Activated CD4-positive, alpha-beta memory T cell treated with anti-CD3 and anti-CD28 coated beads, Interleukin-2, amount 10 ng/mL, durations not matched to agents 7 days and 5 days (primary cell): ENCODE data around the gene EIF4G3. TPM values are rescaled to one million over a fixed set of nuclear protein-coding genes. Genes with fewer than 3 reads are reported as not detected.
A peak's percentile ranks its signal among the peaks of the same experiment; 100 is the strongest.

Experiments used
- CTCF ChIA-PET: fragments of 350-600 bp; sonication (Branson Sonifier 250); formaldehyde crosslinking; loops from one replicate; lab custom pipeline; 2021; ENCODE audit warnings: antibody characterized with exemption, inconsistent platforms; lab: Charles Lee
- POLR2A ChIA-PET: fragments of 350-600 bp; sonication (Branson Sonifier 250); formaldehyde crosslinking; loops from one replicate; lab custom pipeline; 2021; ENCODE audit warnings: antibody characterized with exemption; lab: Charles Lee
- DNase-seq: peaks from one replicate; pipeline ENCODE4 v3.0.0-alpha.2; 2020
- H3K27ac Mint-ChIP-seq: one replicate; pipeline ENCODE4 v1.8.0; 2021; ENCODE audit warnings: mild to moderate bottlenecking, mixed read lengths
- H3K27me3 Mint-ChIP-seq: one replicate; pipeline ENCODE4 v1.8.0; 2021; ENCODE audit warnings: mixed read lengths
- H3K36me3 Mint-ChIP-seq: one replicate; pipeline ENCODE4 v1.8.0; 2021; ENCODE audit warnings: low read depth, mixed read lengths
- H3K4me1 Mint-ChIP-seq: one replicate; pipeline ENCODE4 v1.8.0; 2021; ENCODE audit warnings: mixed read lengths
- H3K4me3 Mint-ChIP-seq: one replicate; pipeline ENCODE4 v1.8.0; 2021; ENCODE audit warnings: mild to moderate bottlenecking, mixed read lengths
- H3K9me3 Mint-ChIP-seq: one replicate; pipeline ENCODE4 v1.8.0; 2021; ENCODE audit warnings: mixed read lengths
- total RNA-seq, 2 experiments: library from RNA; stranded (reverse); gene quantifications; one replicate each; pipeline ENCODE4 v1.2.3, GENCODE V29; 2021

EIF4G3 gene
- total RNA-seq, 2 experiments from 2014 or later = 48.1 to 49.2 TPM

DNA sequence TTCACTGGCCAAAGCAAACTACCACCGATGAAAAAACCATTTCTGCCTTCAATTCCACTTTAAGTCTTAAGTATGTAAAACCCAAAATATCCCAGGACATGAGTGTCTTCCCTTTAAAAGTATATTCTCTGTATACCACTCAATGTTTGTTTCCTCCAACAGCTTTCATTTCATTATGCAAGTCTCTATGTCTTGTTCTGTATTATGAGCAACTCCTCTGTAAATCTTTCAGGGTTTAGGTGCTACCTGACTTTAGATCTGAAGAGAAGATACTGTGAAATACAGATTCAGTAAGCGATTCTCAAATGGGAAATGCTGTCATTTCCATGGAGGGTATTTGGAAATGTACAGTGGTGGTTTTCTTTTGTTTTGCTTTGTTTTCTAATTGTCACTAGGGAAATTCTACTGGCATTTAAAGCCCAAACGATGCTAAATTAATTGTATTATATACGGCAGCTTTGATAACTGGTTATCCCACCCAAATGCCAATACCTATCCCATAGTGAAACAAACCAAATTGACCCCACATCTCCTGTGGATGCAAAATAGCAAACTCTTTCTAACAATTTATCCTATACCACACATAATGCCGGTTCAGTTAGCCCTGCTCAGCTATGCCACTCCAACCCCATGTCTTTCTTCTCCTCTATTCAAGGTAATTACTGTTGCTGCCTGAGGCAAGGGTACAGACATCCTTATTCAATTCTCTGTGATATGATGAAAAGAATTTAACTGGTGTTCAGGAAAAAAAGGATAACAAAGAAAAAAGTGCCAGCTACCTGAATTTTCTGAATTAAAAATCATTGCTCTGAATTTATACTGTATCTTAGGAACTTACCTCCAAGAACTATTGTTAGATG, 182.8 kb downstream of the EIF4G3 start:
- CTCF ChIA-PET = interaction anchor here (0.6 to 1.1 kb wide), 3 partner anchors 8 to 297 kb away, joined by 3 to 4 read pairs (median 3); no protein-coding TSS in a partner anchor
- DNase-seq = no peak
- H3K27me3 Mint-ChIP-seq = no peaks in the 10 kb centered on the region
- no peaks in the 10 kb centered on the region for H3K9me3 Mint-ChIP-seq
- H3K4me3 Mint-ChIP-seq = no peak overlapping the region
- H3K27ac Mint-ChIP-seq = peak overlapping the region; percentile 16
- POLR2A ChIA-PET = no interaction called here
- H3K36me3 Mint-ChIP-seq = peaks cover 11% of the 10 kb centered on the region
- peaks cover 38% of the 10 kb centered on the region for H3K4me1 Mint-ChIP-seq

DNA sequence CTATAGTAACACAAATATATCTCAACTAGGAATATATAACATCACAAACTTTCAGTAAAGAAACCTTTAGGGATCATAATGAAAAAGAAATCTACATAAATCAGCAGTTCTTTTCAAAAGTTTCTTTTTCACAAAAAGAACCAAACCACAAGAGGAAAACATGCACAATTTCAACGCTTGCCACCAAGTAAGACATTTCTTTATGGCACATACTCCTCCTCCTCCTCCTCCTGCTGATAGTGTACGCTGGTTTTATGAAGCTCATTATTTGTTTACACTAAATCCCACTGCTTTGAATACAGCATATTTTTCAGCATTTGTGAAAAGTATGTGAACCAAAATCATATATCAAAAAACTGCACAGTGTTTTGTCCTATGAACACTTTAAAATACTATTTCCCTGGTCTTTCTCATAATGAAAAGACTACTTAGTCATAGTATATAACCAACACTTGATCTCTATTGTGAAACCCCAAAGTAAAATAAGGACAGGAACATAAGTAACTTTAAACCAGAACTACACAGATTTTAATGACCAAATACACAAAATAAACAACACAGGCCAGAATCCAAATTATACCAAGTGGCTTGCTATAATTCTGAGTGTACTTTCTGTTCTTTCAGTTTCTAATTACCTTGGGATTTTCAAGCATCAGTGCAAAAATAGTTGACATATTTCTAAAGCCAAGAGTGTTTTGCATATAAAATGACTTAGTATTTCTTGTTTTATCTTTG, 184.2 kb downstream of the EIF4G3 start:
- H3K36me3 Mint-ChIP-seq = peaks cover 8% of the 10 kb centered on the region
- no peaks in the 10 kb centered on the region for H3K9me3 Mint-ChIP-seq
- H3K27me3 Mint-ChIP-seq = no peaks in the 10 kb centered on the region
- ChIA-PET POLR2A (interaction anchor here (0.9 kb wide), 1 partner anchor 30 kb away, joined by 3 read pairs; no protein-coding TSS in a partner anchor), CTCF (interaction anchor here (0.7 to 1.5 kb wide), 3 partner anchors 12 to 296 kb away, joined by 3 to 5 read pairs (median 3); no protein-coding TSS in a partner anchor)
- H3K4me3 Mint-ChIP-seq = peak overlapping the region; percentile 48
- H3K4me1 Mint-ChIP-seq = peaks cover 38% of the 10 kb centered on the region
- no peak for DNase-seq
- H3K27ac Mint-ChIP-seq = peak overlapping the region; percentile 82

DNA sequence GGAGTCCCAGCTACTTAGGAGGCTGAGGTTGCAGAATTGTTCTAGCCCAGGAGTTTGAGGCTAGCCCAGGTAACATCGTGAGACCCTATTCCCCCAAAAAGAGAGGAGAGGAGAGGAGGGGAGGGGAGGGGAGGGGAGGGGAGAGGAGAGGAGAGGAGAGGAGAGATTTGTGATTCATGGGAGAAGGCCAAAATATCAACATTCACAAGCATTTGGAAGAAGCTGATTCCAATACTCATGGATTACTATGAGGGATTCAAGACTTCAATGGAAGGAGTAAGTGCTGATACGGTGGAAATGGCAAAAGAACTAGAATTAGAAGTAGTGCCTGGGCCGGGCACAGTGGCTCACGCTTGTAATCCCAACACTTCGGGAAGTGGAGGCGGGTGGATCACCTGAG, 187.8 kb downstream of the EIF4G3 start:
- Mint-ChIP-seq H3K4me3 (no peak overlapping the region), H3K9me3 (no peaks in the 10 kb centered on the region), H3K36me3 (peaks cover 11% of the 10 kb centered on the region), H3K4me1 (peaks cover 28% of the 10 kb centered on the region), H3K27me3 (no peaks in the 10 kb centered on the region), H3K27ac (no peak overlapping the region)
- CTCF ChIA-PET = interaction anchor here (2.0 kb wide), 1 partner anchor 206 kb away, joined by 10 read pairs; no protein-coding TSS in a partner anchor
- POLR2A ChIA-PET = interaction anchor here (1.3 kb wide), 1 partner anchor 34 kb away, joined by 4 read pairs; no protein-coding TSS in a partner anchor
- no peak for DNase-seq

DNA sequence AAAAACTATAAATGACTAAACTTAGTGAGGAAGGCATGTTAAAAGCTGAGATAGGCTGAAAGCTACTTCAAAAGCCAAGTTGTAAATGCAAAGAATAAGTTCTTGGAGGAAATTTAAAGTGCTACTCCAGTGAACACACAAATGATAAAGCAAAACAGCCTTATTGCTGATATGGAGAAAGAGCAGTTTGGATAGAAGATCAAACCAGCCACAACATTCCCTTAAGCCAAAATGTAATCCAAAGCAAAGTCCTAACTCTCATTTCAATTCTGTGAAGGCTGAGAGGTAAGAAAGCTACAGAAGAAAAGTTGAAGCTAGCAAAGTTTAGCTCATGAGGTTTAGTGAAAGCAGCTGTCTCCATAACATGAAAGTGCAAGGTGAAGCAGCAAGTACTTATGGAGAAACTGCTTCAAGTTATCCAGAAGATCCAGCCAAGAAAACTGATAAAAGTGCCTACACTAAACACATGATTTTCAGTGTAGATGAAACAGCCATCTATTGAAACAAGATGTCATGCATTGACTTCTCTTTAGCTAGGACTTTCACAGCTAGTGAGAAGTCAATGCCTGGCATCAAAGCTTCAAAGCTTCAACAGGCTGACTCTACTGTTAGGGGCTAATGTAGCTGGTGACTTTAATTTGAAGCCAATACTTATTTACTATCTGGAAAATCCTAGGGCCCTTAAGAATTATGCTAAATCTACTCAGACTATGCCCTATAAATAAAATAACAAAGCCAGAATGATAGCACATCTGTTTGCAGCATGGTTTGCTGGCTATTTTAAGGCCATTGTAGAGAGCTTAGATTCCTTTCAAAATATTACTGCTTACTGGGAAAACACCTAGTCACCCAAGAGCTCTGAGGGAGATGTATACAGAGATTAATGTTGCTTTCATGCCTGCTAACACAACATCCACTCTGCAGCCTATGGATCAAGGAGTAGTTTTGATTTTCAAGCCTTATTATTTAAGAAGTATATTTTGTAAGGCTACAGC, 188.6 kb downstream of the EIF4G3 start:
- CTCF ChIA-PET = interaction anchor here (0.6 to 2.0 kb wide), 2 partner anchors 207 to 310 kb away, joined by 3 to 10 read pairs; no protein-coding TSS in a partner anchor
- Mint-ChIP-seq H3K27ac (no peak overlapping the region), H3K9me3 (no peaks in the 10 kb centered on the region), H3K36me3 (peaks cover 7% of the 10 kb centered on the region), H3K4me1 (peaks cover 22% of the 10 kb centered on the region), H3K4me3 (no peak overlapping the region), H3K27me3 (no peaks in the 10 kb centered on the region)
- no peak for DNase-seq
- POLR2A ChIA-PET = interaction anchor here (1.3 kb wide), 1 partner anchor 35 kb away, joined by 4 read pairs; no protein-coding TSS in a partner anchor

DNA sequence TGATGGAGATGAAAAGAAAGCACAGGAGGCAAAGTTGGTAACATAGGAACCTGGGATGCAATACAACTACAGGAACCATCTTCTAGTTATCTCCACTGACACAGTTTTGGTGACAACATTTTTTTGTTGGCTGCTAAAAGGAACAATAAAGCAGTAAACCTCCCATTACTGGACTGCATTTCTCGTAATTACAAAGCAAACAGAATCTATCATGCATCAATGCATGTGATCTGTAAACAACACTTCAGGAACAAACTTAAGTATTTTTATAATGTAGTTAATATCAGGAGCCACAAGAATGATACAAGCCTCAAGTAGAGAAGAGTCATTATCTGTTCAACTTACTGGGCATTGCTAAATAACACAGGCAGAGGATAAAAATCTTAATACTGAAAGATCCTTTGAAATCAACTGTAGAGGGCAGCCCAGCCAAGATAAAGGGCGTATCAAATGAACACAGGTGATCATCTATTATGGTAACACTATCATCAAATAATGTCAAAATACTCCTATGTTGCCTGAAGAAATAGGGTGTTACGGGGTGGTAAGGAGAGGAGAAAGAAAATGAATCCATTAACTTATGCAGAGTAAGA, 193.3 kb downstream of the EIF4G3 start:
- peaks cover 4% of the 10 kb centered on the region for H3K36me3 Mint-ChIP-seq
- ChIA-PET POLR2A (no interaction called here), CTCF (interaction anchor here (2.8 kb wide), 1 partner anchor 211 kb away, joined by 10 read pairs; no protein-coding TSS in a partner anchor)
- H3K4me3 Mint-ChIP-seq = no peak overlapping the region
- no peaks in the 10 kb centered on the region for H3K9me3 Mint-ChIP-seq
- H3K27me3 Mint-ChIP-seq = no peaks in the 10 kb centered on the region
- peaks cover 1% of the 10 kb centered on the region for H3K4me1 Mint-ChIP-seq
- DNase-seq = no peak
- H3K27ac Mint-ChIP-seq = no peak overlapping the region

DNA sequence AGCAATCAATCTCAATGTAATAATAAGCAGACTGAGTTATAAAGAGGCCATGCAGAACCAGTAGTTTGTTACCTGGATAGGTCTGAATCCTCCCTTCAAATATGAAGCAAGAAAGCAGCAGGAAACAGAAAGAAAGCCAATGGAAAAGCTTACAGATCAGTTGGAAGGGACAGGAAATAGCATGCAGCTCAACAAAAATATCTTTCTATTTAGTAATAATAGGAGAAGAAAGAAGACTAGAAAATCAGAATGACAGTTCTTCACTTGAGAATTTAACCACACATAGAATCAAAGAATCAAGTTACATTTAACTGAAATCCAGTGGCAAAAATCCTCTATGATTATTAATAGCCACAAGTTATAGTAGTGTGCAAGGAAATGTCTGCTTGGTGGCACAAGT, 194.4 kb downstream of the EIF4G3 start:
- DNase-seq = no peak
- H3K4me3 Mint-ChIP-seq = no peak overlapping the region
- no peaks in the 10 kb centered on the region for H3K4me1 Mint-ChIP-seq
- no peaks in the 10 kb centered on the region for H3K27me3 Mint-ChIP-seq
- H3K27ac Mint-ChIP-seq = no peak overlapping the region
- H3K36me3 Mint-ChIP-seq = peaks cover 4% of the 10 kb centered on the region
- ChIA-PET CTCF (interaction anchor here (0.5 to 2.8 kb wide), 2 partner anchors 212 to 219 kb away, joined by 3 to 10 read pairs; no protein-coding TSS in a partner anchor), POLR2A (no interaction called here)
- no peaks in the 10 kb centered on the region for H3K9me3 Mint-ChIP-seq

DNA sequence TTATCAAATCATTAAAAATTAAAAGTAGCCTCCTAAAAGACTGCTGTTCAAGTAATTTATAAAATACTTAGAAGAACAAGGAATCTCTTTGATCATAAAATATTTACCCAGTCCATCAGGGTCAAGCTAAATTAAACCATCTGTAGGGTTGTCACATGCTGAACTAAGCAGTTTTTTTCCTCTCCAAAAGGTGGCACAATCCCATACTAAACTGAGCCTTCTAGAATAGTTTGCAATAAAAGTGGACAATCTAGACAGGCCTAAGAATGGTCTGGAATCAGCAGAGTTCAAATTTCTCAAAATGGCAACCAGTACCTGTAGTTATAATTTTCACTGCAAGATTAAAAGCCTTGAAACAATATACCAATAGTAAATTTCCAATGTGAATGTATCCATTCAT, 194.8 kb downstream of the EIF4G3 start:
- H3K36me3 Mint-ChIP-seq = peaks cover 4% of the 10 kb centered on the region
- H3K27me3 Mint-ChIP-seq = no peaks in the 10 kb centered on the region
- H3K4me3 Mint-ChIP-seq = no peak overlapping the region
- ChIA-PET POLR2A (no interaction called here), CTCF (interaction anchor here (0.8 to 2.8 kb wide), 2 partner anchors 195 to 213 kb away, joined by 3 to 10 read pairs; partner anchors contain the start of gene HP1BP3)
- no peak overlapping the region for H3K27ac Mint-ChIP-seq
- H3K9me3 Mint-ChIP-seq = no peaks in the 10 kb centered on the region
- no peak for DNase-seq
- H3K4me1 Mint-ChIP-seq = no peaks in the 10 kb centered on the region

DNA sequence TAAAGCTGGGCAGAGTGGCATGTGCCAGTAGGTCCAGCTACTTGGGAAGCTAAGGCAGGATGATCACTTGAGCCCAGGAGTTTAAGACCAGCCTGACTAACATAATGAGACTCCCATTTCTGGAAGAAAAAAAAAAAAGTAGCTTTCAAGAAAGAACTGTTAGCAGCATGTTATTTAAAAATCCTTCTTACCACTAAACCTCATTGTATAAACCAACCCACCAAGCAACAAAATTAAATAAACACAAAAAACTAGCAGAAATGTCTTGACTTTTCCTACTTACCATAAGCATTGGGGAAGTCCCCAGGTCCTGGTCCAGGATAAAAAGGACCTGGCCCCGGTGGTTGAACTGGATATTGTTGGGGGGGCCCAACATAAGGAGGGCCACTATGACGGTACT, 196.6 kb downstream of the EIF4G3 start:
- ChIA-PET CTCF (interaction anchor here (1.0 kb wide), 2 partner anchors 12 to 136 kb away, joined by 3 read pairs; no protein-coding TSS in a partner anchor), POLR2A (interaction anchor here (0.6 to 1.2 kb wide), 2 partner anchors 17 to 193 kb away, joined by 4 read pairs; partner anchors contain the start of gene HP1BP3)
- Mint-ChIP-seq H3K27ac (no peak overlapping the region), H3K4me1 (no peaks in the 10 kb centered on the region), H3K9me3 (no peaks in the 10 kb centered on the region), H3K36me3 (no peaks in the 10 kb centered on the region), H3K4me3 (no peak overlapping the region), H3K27me3 (no peaks in the 10 kb centered on the region)
- no peak for DNase-seq

DNA sequence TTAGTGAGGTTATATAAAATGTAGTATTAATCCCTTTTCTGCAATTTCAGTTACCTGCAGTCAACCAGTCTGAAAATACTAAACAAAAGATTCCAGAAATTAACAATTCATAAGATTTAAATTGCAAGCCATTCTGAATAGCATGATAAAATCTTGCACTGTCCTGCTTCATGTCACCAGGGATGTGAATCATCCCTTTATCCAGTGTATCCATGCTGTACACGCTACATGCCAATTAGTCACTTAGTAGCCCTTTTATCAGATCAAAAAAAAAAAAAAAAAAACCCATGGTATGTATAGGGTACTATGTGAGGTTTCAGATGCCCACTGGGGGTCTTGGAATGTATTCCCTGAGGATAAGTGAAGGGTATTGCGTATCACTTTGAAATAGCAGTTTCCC, 198.3 kb downstream of the EIF4G3 start:
- POLR2A ChIA-PET = no interaction called here

DNA sequence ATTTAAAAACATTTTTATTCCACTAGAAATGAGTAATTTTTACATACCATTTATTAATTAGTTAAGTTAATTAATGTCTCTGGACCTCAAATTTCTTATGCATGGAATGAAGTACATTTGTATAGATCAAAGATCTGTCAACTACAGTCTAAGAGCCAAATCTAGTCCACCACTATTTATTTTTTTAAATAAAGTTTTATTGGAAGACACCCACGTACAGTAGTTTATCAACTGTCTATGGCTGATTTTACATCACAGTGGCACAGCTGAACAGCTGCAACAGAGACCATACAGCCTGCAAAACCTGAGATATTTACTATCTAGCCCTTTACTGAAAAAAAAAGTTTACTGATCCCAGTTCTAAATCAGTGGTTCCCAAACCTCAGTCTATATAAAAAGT, 201.0 kb downstream of the EIF4G3 start:
- Mint-ChIP-seq H3K9me3 (no peaks in the 10 kb centered on the region), H3K36me3 (peaks cover 22% of the 10 kb centered on the region), H3K4me1 (no peaks in the 10 kb centered on the region), H3K27ac (no peak overlapping the region), H3K4me3 (no peak overlapping the region), H3K27me3 (no peaks in the 10 kb centered on the region)
- POLR2A ChIA-PET = no interaction called here
- DNase-seq = no peak
- CTCF ChIA-PET = no interaction called here

More for the DNA sequence above, 198.3 kb downstream of the EIF4G3 start:
- Mint-ChIP-seq H3K9me3 (no peaks in the 10 kb centered on the region), H3K27me3 (no peaks in the 10 kb centered on the region), H3K4me3 (no peak overlapping the region), H3K27ac (no peak overlapping the region), H3K4me1 (no peaks in the 10 kb centered on the region), H3K36me3 (peaks cover 10% of the 10 kb centered on the region)
- no peak for DNase-seq
- CTCF ChIA-PET = no interaction called here

DNA sequence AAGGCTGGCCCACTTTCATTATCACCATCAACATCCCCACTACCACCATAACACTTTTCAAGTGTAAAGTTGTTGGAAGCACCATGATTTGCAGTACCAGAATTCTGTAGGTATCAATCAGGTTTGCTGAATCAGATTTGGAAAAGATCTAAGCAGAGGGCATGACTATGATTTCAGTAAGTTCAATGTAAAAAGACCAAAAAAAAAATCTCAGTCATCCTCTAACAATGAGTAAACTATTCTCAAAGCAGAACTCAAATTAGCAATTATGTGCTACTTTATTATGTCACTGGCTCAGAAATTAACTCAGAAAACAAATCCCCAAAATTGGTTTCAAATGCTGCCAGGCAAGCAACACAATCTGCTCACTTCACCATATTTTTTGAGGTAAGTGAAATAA, 201.7 kb downstream of the EIF4G3 start:
- Mint-ChIP-seq H3K27me3 (no peaks in the 10 kb centered on the region), H3K36me3 (peaks cover 22% of the 10 kb centered on the region), H3K4me1 (no peaks in the 10 kb centered on the region), H3K9me3 (no peaks in the 10 kb centered on the region), H3K27ac (no peak overlapping the region), H3K4me3 (no peak overlapping the region)
- ChIA-PET CTCF (no interaction called here), POLR2A (no interaction called here)
- no peak for DNase-seq
